HuH-7.5 (cell line): ENCODE measurements around the gene TBC1D9.

Experiments
- DNase-seq: peaks from one replicate; pipeline ENCODE4 v3.0.0; 2011; ENCODE audit warnings: low spot score

TBC1D9 gene

GRCh38 chr4:140691369-140691768 lies 64.8 kb downstream of the TBC1D9 start:
- no peak for DNase-seq

GRCh38 chr4:140690093-140690492 lies 66.1 kb downstream of the TBC1D9 start:
- DNase-seq, result no peak

GRCh38 chr4:140689623-140690022 lies 66.6 kb downstream of the TBC1D9 start:
- no peak for DNase-seq

- DNase-seq, result no peak
These were observed 67.2 kb downstream of the TBC1D9 start for GRCh38 chr4:140688711-140689598.

- no peak for DNase-seq
These were observed 69.4 kb downstream of the TBC1D9 start for GRCh38 chr4:140686796-140687195.

- no peak for DNase-seq
These were observed 71.9 kb downstream of the TBC1D9 start for GRCh38 chr4:140684314-140684713.

GRCh38 chr4:140681201-140681600 lies 75.0 kb downstream of the TBC1D9 start:
- DNase-seq, result no peak

GRCh38 chr4:140680686-140681085 lies 75.5 kb downstream of the TBC1D9 start:
- no peak for DNase-seq

GRCh38 chr4:140679576-140679975 lies 76.6 kb downstream of the TBC1D9 start:
- no peak for DNase-seq

GRCh38 chr4:140675599-140676231 lies 80.5 kb downstream of the TBC1D9 start:
- no peak for DNase-seq

- DNase-seq, result no peak
These were observed 82.5 kb downstream of the TBC1D9 start for GRCh38 chr4:140673729-140674128.

GRCh38 chr4:140672416-140672815 lies 83.8 kb downstream of the TBC1D9 start:
- no peak for DNase-seq

- no peak for DNase-seq
These were observed 88.1 kb downstream of the TBC1D9 start for GRCh38 chr4:140668111-140668510.

- DNase-seq, result no peak
These were observed 89.1 kb downstream of the TBC1D9 start for GRCh38 chr4:140666889-140667614.

- no peak for DNase-seq
These were observed 93.9 kb downstream of the TBC1D9 start for GRCh38 chr4:140662082-140662869.

GRCh38 chr4:140661550-140661949 lies 94.6 kb downstream of the TBC1D9 start:
- no peak for DNase-seq

GRCh38 chr4:140659943-140660700 lies 96.1 kb downstream of the TBC1D9 start:
- DNase-seq, result no peak

GRCh38 chr4:140654495-140654814 lies 101.7 kb downstream of the TBC1D9 start:
- DNase-seq, result no peak

GRCh38 chr4:140653718-140654494 lies 102.3 kb downstream of the TBC1D9 start:
- no peak for DNase-seq

- no peak for DNase-seq
These were observed 103.6 kb downstream of the TBC1D9 start for GRCh38 chr4:140652601-140653000.
